ENCODE measurements around the gene STIM2.

The STIM2 gene

GRCh38 chr4:27043200-27043599 is 182.6 kb downstream of the STIM2 start:
- no peak for TF ChIP-seq CTCF (IDR thresholded peaks at IDR 0.05; ENCODE audit: low read depth, low read length)
- no peak overlapping the region for H3K4me3 ChIP-seq (ENCODE audit: low read depth, low read length)
- in situ Hi-C loops (cut with HindIII; ENCODE audit: low sequenced_read_pairs) = no loop called here
- no peak for DNase-seq (ENCODE audit: low read depth, low spot score)

- TF ChIP-seq CTCF (IDR thresholded peaks at IDR 0.05; ENCODE audit: low read depth, low read length) = no peak
- DNase-seq (ENCODE audit: low read depth, low spot score) = no peak
- in situ Hi-C loops (cut with HindIII; ENCODE audit: low sequenced_read_pairs) = no loop called here
- H3K4me3 ChIP-seq (ENCODE audit: low read depth, low read length) = no peak overlapping the region
Observed at GRCh38 chr4:27046851-27047250, 186.2 kb downstream of the STIM2 start.

- H3K4me3 ChIP-seq (ENCODE audit: low read depth, low read length) = peak overlapping the region; percentile 29
- TF ChIP-seq CTCF (IDR thresholded peaks at IDR 0.05; ENCODE audit: low read depth, low read length) = peak; percentile 55
- in situ Hi-C loops (cut with HindIII; ENCODE audit: low sequenced_read_pairs) = no loop called here
- peak; percentile 49 for DNase-seq (ENCODE audit: low read depth, low spot score)
Observed at GRCh38 chr4:27048429-27049238, 188.0 kb downstream of the STIM2 start.

- in situ Hi-C loops (cut with HindIII; ENCODE audit: low sequenced_read_pairs) = no loop called here
- DNase-seq (ENCODE audit: low read depth, low spot score) = no peak
- no peak overlapping the region for H3K4me3 ChIP-seq (ENCODE audit: low read depth, low read length)
- no peak for TF ChIP-seq CTCF (IDR thresholded peaks at IDR 0.05; ENCODE audit: low read depth, low read length)
Observed at GRCh38 chr4:27049239-27049829, 188.7 kb downstream of the STIM2 start.

GRCh38 chr4:27050731-27051130 is 190.1 kb downstream of the STIM2 start:
- DNase-seq (ENCODE audit: low read depth, low spot score) = no peak
- no peak overlapping the region for H3K4me3 ChIP-seq (ENCODE audit: low read depth, low read length)
- in situ Hi-C loops (cut with HindIII; ENCODE audit: low sequenced_read_pairs) = no loop called here
- no peak for TF ChIP-seq CTCF (IDR thresholded peaks at IDR 0.05; ENCODE audit: low read depth, low read length)

GRCh38 chr4:27055221-27055760 is 194.7 kb downstream of the STIM2 start:
- in situ Hi-C loops (cut with HindIII; ENCODE audit: low sequenced_read_pairs) = no loop called here

More at GRCh38 chr4:27055221-27055760, 194.7 kb downstream of the STIM2 start:
- DNase-seq (ENCODE audit: low read depth, low spot score) = no peak
- TF ChIP-seq CTCF (IDR thresholded peaks at IDR 0.05; ENCODE audit: low read depth, low read length) = no peak
- H3K4me3 ChIP-seq (ENCODE audit: low read depth, low read length) = no peak overlapping the region
